K562 treated with DMSO at 1 percent for 24 hours (cell line): Measurements from ENCODE around the gene UAP1. TPM values are rescaled to one million over a fixed set of nuclear protein-coding genes. Genes with fewer than 3 reads are reported as not detected.

Experiments used
- total RNA-seq: library from RNA; unstranded; fragments of 300-600 nt; gene quantifications from 2 replicates; pipeline ENCODE4 v1.2.3, GENCODE V29; 2022; ENCODE audit warnings: low read depth; ENCODE audit not compliant: insufficient read depth

Gene UAP1
- total RNA-seq: 48.3 and 56.4 TPM in 2 replicates

GRCh38 chr1:162561616-162562469 is at the start of gene UAP1:
Gene UAP1 (plus strand): TSS chr1:162561722. CDS start chr1:162566069, 4,347 bp downstream.

GRCh38 chr1:162632217-162632666 is 70.7 kb downstream of the UAP1 start, which contains the start of gene DDR2:
Gene DDR2 (plus strand): TSS chr1:162632464. CDS start chr1:162719064, 86,600 bp downstream.

Other genes starting within 250 kb of the UAP1 start
- gene SPATA46, start 184.9 kb upstream of the UAP1 start, total RNA-seq: not detected in 2 replicates
- 1.4 and 2.6 TPM in 2 replicates for gene C1orf226, start 180.0 kb upstream of the UAP1 start, total RNA-seq
- gene SH2D1B, start 149.6 kb upstream of the UAP1 start, total RNA-seq: 0.20 TPM in 1 of 2 replicates, not detected in the other
- gene UHMK1, start 63.9 kb upstream of the UAP1 start, total RNA-seq: 12.0 and 13.4 TPM in 2 replicates
- 0.73 and 1.1 TPM in 2 replicates for gene DDR2, start 70.7 kb downstream of the UAP1 start, total RNA-seq
- 20.4 and 37.5 TPM in 2 replicates for gene HSD17B7, start 229.0 kb downstream of the UAP1 start, total RNA-seq